Fibroblast of skin of left quadriceps (primary cell): Measurements from ENCODE around the gene MED15.
"Not testable (repeated sequence)": the region's sequence is repeated elsewhere in the genome, so short reads cannot be mapped to it uniquely, and the experiment has no call there.

ENCODE experiments used
- DNase-seq, 2 experiments: peaks; one replicate each; pipeline ENCODE4 v3.0.0-alpha.2; 2013; ENCODE audit warnings: low read depth in 2 of 2

The MED15 gene

GRCh38 chr22:20531404-20532201 lies 24.2 kb downstream of the MED15 start:
- DNase-seq, result peak; percentile 48 to 55

GRCh38 chr22:20532256-20532993 lies 25.0 kb downstream of the MED15 start:
- DNase-seq, result no peak

- DNase-seq, result no peak
Measured at GRCh38 chr22:20533095-20533878, 25.9 kb downstream of the MED15 start.

- no peak for DNase-seq
Measured at GRCh38 chr22:20533879-20534265, 26.5 kb downstream of the MED15 start.

- DNase-seq, result no peak
Measured at GRCh38 chr22:20536590-20537324, 29.3 kb downstream of the MED15 start.

GRCh38 chr22:20537325-20537756 lies 29.9 kb downstream of the MED15 start:
- DNase-seq, result no peak

- no peak for DNase-seq
Measured at GRCh38 chr22:20537983-20538382, 30.6 kb downstream of the MED15 start.

- DNase-seq, result not testable (repeated sequence)
Measured at GRCh38 chr22:20538875-20539274, 31.5 kb downstream of the MED15 start.

- no peak for DNase-seq
Measured at GRCh38 chr22:20542055-20542454, 34.6 kb downstream of the MED15 start.

- DNase-seq, result no peak
Measured at GRCh38 chr22:20542736-20543135, 35.3 kb downstream of the MED15 start.

GRCh38 chr22:20545318-20545634 lies 37.9 kb downstream of the MED15 start:
- DNase-seq, result not testable (repeated sequence)

GRCh38 chr22:20545681-20546521 lies 38.5 kb downstream of the MED15 start:
- DNase-seq, result no peak

- no peak for DNase-seq
Measured at GRCh38 chr22:20546541-20546950, 39.1 kb downstream of the MED15 start.

GRCh38 chr22:20547029-20547428 lies 39.6 kb downstream of the MED15 start:
- DNase-seq, result no peak

- DNase-seq, result no peak
Measured at GRCh38 chr22:20548806-20549205, 41.4 kb downstream of the MED15 start.

GRCh38 chr22:20549232-20549841 lies 41.9 kb downstream of the MED15 start:
- DNase-seq, result no peak

GRCh38 chr22:20550057-20550817 lies 42.8 kb downstream of the MED15 start:
- DNase-seq, result no peak

GRCh38 chr22:20550851-20551744 lies 43.7 kb downstream of the MED15 start:
- DNase-seq, result no peak
